Activated naive CD4-positive, alpha-beta T cell treated with anti-CD3 and anti-CD28 coated beads, Interleukin-2, amount 50 U/mL, for 16 hours (primary cell): ENCODE results near the gene GRIA3.
"Not testable (repeated sequence)": the region's sequence is repeated elsewhere in the genome, so short reads cannot be mapped to it uniquely, and the experiment has no call there.

Experiments used
- DNase-seq: peaks from one replicate; pipeline ENCODE4 v3.0.0-alpha.2; 2020

The GRIA3 gene

GRCh38 chrX:123361371-123361770 lies 177.3 kb downstream of the GRIA3 start:
- DNase-seq: no peak

- not testable (repeated sequence) for DNase-seq
Measured at GRCh38 chrX:123386196-123386595, 202.1 kb downstream of the GRIA3 start.

GRCh38 chrX:123392921-123393320 lies 208.8 kb downstream of the GRIA3 start:
- DNase-seq: no peak

- DNase-seq: no peak
Measured at GRCh38 chrX:123399709-123400108, 215.6 kb downstream of the GRIA3 start.

- DNase-seq: no peak
Measured at GRCh38 chrX:123405231-123405630, 221.2 kb downstream of the GRIA3 start.

- DNase-seq: no peak
Measured at GRCh38 chrX:123408821-123409737, 225.0 kb downstream of the GRIA3 start.

- no peak for DNase-seq
Measured at GRCh38 chrX:123422875-123423274, 238.8 kb downstream of the GRIA3 start.

- no peak for DNase-seq
Measured at GRCh38 chrX:123424546-123424945, 240.5 kb downstream of the GRIA3 start.

- no peak for DNase-seq
Measured at GRCh38 chrX:123425471-123425870, 241.4 kb downstream of the GRIA3 start.

- DNase-seq: no peak
Measured at GRCh38 chrX:123425904-123426303, 241.8 kb downstream of the GRIA3 start.

GRCh38 chrX:123432361-123433150 lies 248.5 kb downstream of the GRIA3 start:
- DNase-seq: no peak

GRCh38 chrX:123436512-123437136 lies 252.5 kb downstream of the GRIA3 start:
- DNase-seq: no peak

GRCh38 chrX:123439926-123440325 lies 255.8 kb downstream of the GRIA3 start:
- not testable (repeated sequence) for DNase-seq

GRCh38 chrX:123442764-123443163 lies 258.7 kb downstream of the GRIA3 start:
- DNase-seq: no peak

GRCh38 chrX:123447506-123447905 lies 263.4 kb downstream of the GRIA3 start:
- no peak for DNase-seq

- DNase-seq: no peak
Measured at GRCh38 chrX:123449335-123449734, 265.3 kb downstream of the GRIA3 start.

- no peak for DNase-seq
Measured at GRCh38 chrX:123450222-123450621, 266.1 kb downstream of the GRIA3 start.

GRCh38 chrX:123454712-123455431 lies 270.8 kb downstream of the GRIA3 start:
- DNase-seq: no peak

GRCh38 chrX:123455693-123456092 lies 271.6 kb downstream of the GRIA3 start:
- DNase-seq: no peak

- DNase-seq: no peak
Measured at GRCh38 chrX:123464709-123465108, 280.6 kb downstream of the GRIA3 start.

- DNase-seq: no peak
Measured at GRCh38 chrX:123468481-123468880, 284.4 kb downstream of the GRIA3 start.

GRCh38 chrX:123475068-123475724 lies 291.1 kb downstream of the GRIA3 start:
- no peak for DNase-seq
